ENCODE measurements around the gene HSPB6.

The HSPB6 gene

GRCh38 chr19:35715981-35716800, 40.6 kb downstream of the HSPB6 start:
- Histone ChIP-seq H3K9me3 (replicated peaks in 1 of 2; ENCODE audit: control insufficient read depth in 2 of 2, insufficient read depth in 1 of 2, low read depth in 1 of 2, low read length in 2 of 2) (no peaks in the 10 kb centered on the region), H3K14ac (ENCODE audit: low read length) (peak overlapping the region; percentile 99), H3K27me3 (ENCODE audit: control insufficient read depth in 3 of 3, insufficient read depth in 3 of 3, low read depth in 1 of 3, low read length in 3 of 3) (peaks cover 0 to 5% (median 0%) of the 10 kb centered on the region in 3 experiments), H2AK5ac (ENCODE audit: low read depth, low read length) (peak overlapping the region; percentile 96), H3K4me1 (ENCODE audit: control insufficient read depth in 2 of 2, insufficient read depth in 1 of 2, low read depth in 1 of 2, low read length in 2 of 2) (peaks cover 15 to 22% of the 10 kb centered on the region in 2 donors), H3K36me3 (replicated peaks in 1 of 2; ENCODE audit: control insufficient read depth in 2 of 2, insufficient read depth in 2 of 2, low read length in 2 of 2) (peaks cover 8 to 17% of the 10 kb centered on the region in 2 donors), H2BK15ac (ENCODE audit: low read length) (peak overlapping the region; percentile 94), H3K79me1 (ENCODE audit: low read depth, low read length) (peaks cover 18% of the 10 kb centered on the region), H3K23ac (ENCODE audit: low read depth, low read length, poor library complexity) (peak overlapping the region; percentile 92), H3K18ac (ENCODE audit: low read length) (peak overlapping the region; percentile 98), H3K9ac (ENCODE audit: low read depth, low read length, poor library complexity) (peak overlapping the region; percentile 86), H3K4ac (ENCODE audit: low read length) (peak overlapping the region; percentile 81), H2BK12ac (ENCODE audit: low read length) (peak overlapping the region; percentile 30), H2BK5ac (ENCODE audit: low read length) (peak overlapping the region; percentile 98), H3K27ac (replicated peaks; ENCODE audit: low read length) (peak overlapping the region; percentile 94), H4K8ac (ENCODE audit: low read depth, low read length) (peak overlapping the region; percentile 89), H3K4me3 (ENCODE audit: low read length in 2 of 2) (peak overlapping the region; percentile 74 to 84), H2AFZ (ENCODE audit: low read length) (peak overlapping the region; percentile 96), H2BK120ac (ENCODE audit: low read depth, low read length) (peak overlapping the region; percentile 93), H4K91ac (ENCODE audit: low read depth, low read length, poor library complexity) (no peak overlapping the region), H3K4me2 (ENCODE audit: insufficient read depth, low read length, poor library complexity, severe bottlenecking) (peak overlapping the region; percentile 99)
- DNase-seq (ENCODE audit: low spot score): no peak
- no CpG with 5 or more reads among the region's 52 CpGs for WGBS, 2 donors (ENCODE audit: extremely low coverage in 2 of 2, insufficient read length in 2 of 2, insufficient replicate concordance in 1 of 2)

DNA sequence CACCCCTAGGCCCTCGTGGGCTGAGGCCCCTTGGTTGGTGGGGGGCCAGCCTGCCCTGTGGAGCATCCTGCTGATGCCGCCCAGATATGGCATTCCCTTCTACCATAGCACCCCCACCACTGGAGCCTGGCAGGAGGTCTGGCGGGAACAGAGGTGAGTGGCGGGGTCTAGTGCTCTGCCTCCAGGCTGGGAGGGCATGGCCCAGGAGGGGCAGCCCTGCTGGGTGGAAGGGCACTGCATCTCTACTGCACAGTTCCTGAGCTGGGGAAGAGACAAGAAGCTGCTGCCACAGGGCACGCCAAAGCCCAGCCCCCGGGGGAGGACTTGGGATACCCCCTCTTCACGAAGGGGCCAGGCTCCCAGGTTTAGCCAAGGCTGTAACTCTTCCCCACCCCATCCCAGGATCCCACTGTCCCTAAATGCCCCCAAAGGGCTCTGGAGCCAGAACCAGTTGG, 41.4 kb downstream of the HSPB6 start:
- Histone ChIP-seq H3K27me3 (ENCODE audit: control insufficient read depth in 3 of 3, insufficient read depth in 3 of 3, low read depth in 1 of 3, low read length in 3 of 3) (peaks cover 0 to 5% (median 0%) of the 10 kb centered on the region in 3 experiments), H2BK120ac (ENCODE audit: low read depth, low read length) (peak overlapping the region; percentile 93), H3K27ac (replicated peaks; ENCODE audit: low read length) (no peak overlapping the region), H2BK12ac (ENCODE audit: low read length) (peak overlapping the region; percentile 92), H3K79me1 (ENCODE audit: low read depth, low read length) (peaks cover 18% of the 10 kb centered on the region), H3K4me1 (ENCODE audit: control insufficient read depth in 2 of 2, insufficient read depth in 1 of 2, low read depth in 1 of 2, low read length in 2 of 2) (peaks cover 17 to 22% of the 10 kb centered on the region in 2 donors), H2BK5ac (ENCODE audit: low read length) (peak overlapping the region; percentile 98), H3K9me3 (replicated peaks in 1 of 2; ENCODE audit: control insufficient read depth in 2 of 2, insufficient read depth in 1 of 2, low read depth in 1 of 2, low read length in 2 of 2) (no peaks in the 10 kb centered on the region), H4K8ac (ENCODE audit: low read depth, low read length) (peak overlapping the region; percentile 48), H3K4me2 (ENCODE audit: insufficient read depth, low read length, poor library complexity, severe bottlenecking) (peak overlapping the region; percentile 99), H3K14ac (ENCODE audit: low read length) (peak overlapping the region; percentile 14), H3K4ac (ENCODE audit: low read length) (peak overlapping the region; percentile 41), H2BK15ac (ENCODE audit: low read length) (peak overlapping the region; percentile 94), H3K36me3 (replicated peaks in 1 of 2; ENCODE audit: control insufficient read depth in 2 of 2, insufficient read depth in 2 of 2, low read length in 2 of 2) (peaks cover 5 to 11% of the 10 kb centered on the region in 2 donors), H3K18ac (ENCODE audit: low read length) (peak overlapping the region; percentile 98), H3K4me3 (ENCODE audit: low read length in 2 of 2) (peak overlapping the region; percentile 74 to 84), H4K91ac (ENCODE audit: low read depth, low read length, poor library complexity) (peak overlapping the region; percentile 79), H3K23ac (ENCODE audit: low read depth, low read length, poor library complexity) (peak overlapping the region; percentile 92), H2AFZ (ENCODE audit: low read length) (no peak overlapping the region), H2AK5ac (ENCODE audit: low read depth, low read length) (peak overlapping the region; percentile 96), H3K9ac (ENCODE audit: low read depth, low read length, poor library complexity) (peak overlapping the region; percentile 56)
- WGBS, 2 donors (ENCODE audit: extremely low coverage in 2 of 2, insufficient read length in 2 of 2, insufficient replicate concordance in 1 of 2): no CpG with 5 or more reads among the region's 7 CpGs
- no peak for DNase-seq (ENCODE audit: low spot score)

DNA sequence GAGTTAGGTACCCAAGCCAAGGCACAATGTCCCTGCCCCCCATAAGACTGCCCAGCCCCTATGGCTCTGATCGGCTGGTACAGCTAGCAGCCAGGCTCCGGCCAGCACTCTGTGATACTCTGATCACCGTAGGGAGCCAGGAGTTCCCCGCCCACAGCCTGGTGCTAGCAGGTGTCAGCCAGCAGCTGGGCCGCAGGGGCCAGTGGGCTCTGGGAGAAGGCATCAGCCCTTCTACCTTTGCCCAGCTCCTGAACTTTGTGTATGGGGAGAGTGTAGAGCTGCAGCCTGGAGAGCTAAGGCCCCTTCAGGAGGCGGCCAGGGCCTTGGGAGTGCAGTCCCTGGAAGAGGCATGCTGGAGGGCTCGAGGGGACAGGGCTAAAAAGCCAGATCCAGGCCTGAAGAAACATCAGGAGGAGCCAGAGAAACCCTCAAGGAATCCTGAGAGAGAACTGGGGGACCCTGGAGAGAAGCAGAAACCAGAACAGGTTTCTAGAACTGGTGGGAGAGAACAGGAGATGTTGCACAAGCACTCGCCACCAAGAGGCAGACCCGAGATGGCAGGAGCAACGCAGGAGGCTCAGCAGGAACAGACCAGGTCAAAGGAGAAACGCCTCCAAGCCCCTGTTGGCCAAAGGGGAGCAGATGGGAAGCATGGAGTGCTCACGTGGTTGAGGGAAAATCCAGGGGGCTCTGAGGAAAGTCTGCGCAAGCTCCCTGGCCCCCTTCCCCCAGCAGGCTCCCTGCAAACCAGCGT, 42.1 kb downstream of the HSPB6 start:
- H3K23ac ChIP-seq (ENCODE audit: low read depth, low read length, poor library complexity): no peak overlapping the region
- DNase-seq (ENCODE audit: low spot score): no peak
- H3K27ac ChIP-seq (replicated peaks; ENCODE audit: low read length): no peak overlapping the region
- H2BK5ac ChIP-seq (ENCODE audit: low read length): peak overlapping the region; percentile 98
- no peak overlapping the region for H2BK15ac ChIP-seq (ENCODE audit: low read length)
- H3K4me1 ChIP-seq (ENCODE audit: control insufficient read depth in 2 of 2, insufficient read depth in 1 of 2, low read depth in 1 of 2, low read length in 2 of 2): peaks cover 17 to 22% of the 10 kb centered on the region in 2 donors
- H3K18ac ChIP-seq (ENCODE audit: low read length): peak overlapping the region; percentile 80
- H3K4ac ChIP-seq (ENCODE audit: low read length): peak overlapping the region; percentile 41
- H2BK12ac ChIP-seq (ENCODE audit: low read length): peak overlapping the region; percentile 92
- peaks cover 0 to 5% (median 0%) of the 10 kb centered on the region in 3 experiments for H3K27me3 ChIP-seq (ENCODE audit: control insufficient read depth in 3 of 3, insufficient read depth in 3 of 3, low read depth in 1 of 3, low read length in 3 of 3)
- peak overlapping the region; percentile 32 for H3K14ac ChIP-seq (ENCODE audit: low read length)
- peak overlapping the region; percentile 79 for H4K91ac ChIP-seq (ENCODE audit: low read depth, low read length, poor library complexity)
- no CpG with 5 or more reads among the region's 14 CpGs for WGBS, 2 donors (ENCODE audit: extremely low coverage in 2 of 2, insufficient read length in 2 of 2, insufficient replicate concordance in 1 of 2)
- H3K36me3 ChIP-seq (replicated peaks in 1 of 2; ENCODE audit: control insufficient read depth in 2 of 2, insufficient read depth in 2 of 2, low read length in 2 of 2): peaks cover 0 to 5% of the 10 kb centered on the region in 2 donors
- H4K8ac ChIP-seq (ENCODE audit: low read depth, low read length): peak overlapping the region; percentile 48
- H3K9me3 ChIP-seq (replicated peaks in 1 of 2; ENCODE audit: control insufficient read depth in 2 of 2, insufficient read depth in 1 of 2, low read depth in 1 of 2, low read length in 2 of 2): no peaks in the 10 kb centered on the region
- H3K4me3 ChIP-seq (ENCODE audit: low read length in 2 of 2): no peak overlapping the region
- peaks cover 14% of the 10 kb centered on the region for H3K79me1 ChIP-seq (ENCODE audit: low read depth, low read length)
- H3K9ac ChIP-seq (ENCODE audit: low read depth, low read length, poor library complexity): peak overlapping the region; percentile 56
- H2AK5ac ChIP-seq (ENCODE audit: low read depth, low read length): peak overlapping the region; percentile 96
- no peak overlapping the region for H2BK120ac ChIP-seq (ENCODE audit: low read depth, low read length)
- H2AFZ ChIP-seq (ENCODE audit: low read length): no peak overlapping the region
- H3K4me2 ChIP-seq (ENCODE audit: insufficient read depth, low read length, poor library complexity, severe bottlenecking): no peak overlapping the region

Data from neuronal stem cell (in vitro differentiated cells).